Chondrocyte (in vitro differentiated cells): ENCODE data around the gene EXOC6. TPM values are rescaled to one million over a fixed set of nuclear protein-coding genes. Genes with fewer than 3 reads are reported as not detected.

Source experiments
- DNase-seq: peaks from one replicate; pipeline ENCODE4 v3.0.0; 2021; ENCODE audit warnings: mixed read lengths, low spot score
- H3K27ac Mint-ChIP-seq: one replicate; pipeline ENCODE4 v1.8.0; 2021; ENCODE audit warnings: mild to moderate bottlenecking, moderate library complexity, mixed read lengths; ENCODE audit not compliant: unreplicated experiment
- H3K27me3 Mint-ChIP-seq: 2 replicates; pipeline ENCODE4 v1.8.0; 2021; ENCODE audit warnings: low read depth, mixed read lengths
- H3K36me3 Mint-ChIP-seq: 2 replicates; pipeline ENCODE4 v1.8.0; 2021; ENCODE audit warnings: low read depth, mixed read lengths
- H3K4me1 Mint-ChIP-seq: 2 replicates; pipeline ENCODE4 v1.8.0; 2021; ENCODE audit warnings: low read depth, mild to moderate bottlenecking, mixed read lengths
- H3K4me3 Mint-ChIP-seq: one replicate; pipeline ENCODE4 v1.8.0; 2021; ENCODE audit warnings: mild to moderate bottlenecking, moderate library complexity, mixed read lengths; ENCODE audit not compliant: unreplicated experiment
- H3K9me3 Mint-ChIP-seq: 2 replicates; pipeline ENCODE4 v1.8.0; 2021; ENCODE audit warnings: low read depth, mixed read lengths
- total RNA-seq: library from RNA; stranded (reverse); gene quantifications from 3 replicates; pipeline ENCODE4 v1.2.1, GENCODE V29; 2021
- TF ChIP-seq, protein P1 (sequence below): fragments of 200-600 bp; sonication (generic); IDR thresholded peaks from 2 replicates; pipeline ENCODE4 v1.5.0; 2021; ENCODE audit warnings: antibody characterized with exemption, mild to moderate bottlenecking, moderate library complexity

The EXOC6 gene
- total RNA-seq, 1 donor from 2014 or later = 7.2 TPM

DNA sequence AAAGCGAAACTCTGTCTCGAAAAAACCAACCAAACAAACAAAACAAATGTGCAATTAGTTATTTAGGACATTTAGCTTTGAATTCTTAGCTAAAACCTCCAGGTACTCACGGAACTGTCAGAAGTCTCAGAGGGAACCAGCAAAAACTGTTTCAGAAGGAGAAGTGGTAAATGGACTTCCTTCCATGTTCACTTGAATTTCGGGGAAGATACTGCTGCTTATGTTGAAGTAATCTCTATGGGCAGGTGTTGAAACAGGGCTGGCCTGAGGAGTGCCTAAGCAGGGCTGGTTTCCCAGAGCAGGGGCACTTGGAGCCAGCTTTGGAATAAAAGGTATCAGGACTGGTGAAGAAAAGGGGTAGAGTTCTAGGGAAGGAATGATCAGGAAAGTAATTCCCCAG is 2.4 kb upstream of the EXOC6 start:
- Mint-ChIP-seq H3K27ac (no peak overlapping the region), H3K27me3 (no peaks in the 10 kb centered on the region), H3K4me1 (peaks cover 20% of the 10 kb centered on the region), H3K36me3 (no peaks in the 10 kb centered on the region), H3K4me3 (no peak overlapping the region), H3K9me3 (peaks cover 5% of the 10 kb centered on the region)
- no peak for DNase-seq
- TF ChIP-seq, protein P1, sequence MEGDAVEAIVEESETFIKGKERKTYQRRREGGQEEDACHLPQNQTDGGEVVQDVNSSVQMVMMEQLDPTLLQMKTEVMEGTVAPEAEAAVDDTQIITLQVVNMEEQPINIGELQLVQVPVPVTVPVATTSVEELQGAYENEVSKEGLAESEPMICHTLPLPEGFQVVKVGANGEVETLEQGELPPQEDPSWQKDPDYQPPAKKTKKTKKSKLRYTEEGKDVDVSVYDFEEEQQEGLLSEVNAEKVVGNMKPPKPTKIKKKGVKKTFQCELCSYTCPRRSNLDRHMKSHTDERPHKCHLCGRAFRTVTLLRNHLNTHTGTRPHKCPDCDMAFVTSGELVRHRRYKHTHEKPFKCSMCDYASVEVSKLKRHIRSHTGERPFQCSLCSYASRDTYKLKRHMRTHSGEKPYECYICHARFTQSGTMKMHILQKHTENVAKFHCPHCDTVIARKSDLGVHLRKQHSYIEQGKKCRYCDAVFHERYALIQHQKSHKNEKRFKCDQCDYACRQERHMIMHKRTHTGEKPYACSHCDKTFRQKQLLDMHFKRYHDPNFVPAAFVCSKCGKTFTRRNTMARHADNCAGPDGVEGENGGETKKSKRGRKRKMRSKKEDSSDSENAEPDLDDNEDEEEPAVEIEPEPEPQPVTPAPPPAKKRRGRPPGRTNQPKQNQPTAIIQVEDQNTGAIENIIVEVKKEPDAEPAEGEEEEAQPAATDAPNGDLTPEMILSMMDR = no peak

DNA sequence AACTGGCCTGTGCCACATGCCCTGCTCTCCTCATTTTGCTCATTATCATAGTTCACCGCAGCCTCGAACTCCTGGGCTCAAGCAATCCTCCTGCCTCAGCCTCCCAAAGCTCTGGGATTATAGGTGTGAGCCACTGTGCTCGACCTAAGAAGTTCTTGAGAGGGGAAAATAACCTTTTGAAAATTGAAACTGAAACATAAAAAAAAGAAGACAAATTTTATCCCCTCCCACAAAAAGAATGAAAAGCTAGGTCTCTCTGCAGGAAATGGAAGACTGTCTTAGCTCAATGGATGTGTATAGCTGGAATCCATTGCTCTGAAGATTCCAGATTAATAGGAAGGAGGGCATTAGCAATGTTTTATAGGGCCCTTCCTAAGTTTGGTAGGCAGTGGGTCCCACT is 2.0 kb upstream of the EXOC6 start:
- no peak overlapping the region for H3K4me3 Mint-ChIP-seq

DNA sequence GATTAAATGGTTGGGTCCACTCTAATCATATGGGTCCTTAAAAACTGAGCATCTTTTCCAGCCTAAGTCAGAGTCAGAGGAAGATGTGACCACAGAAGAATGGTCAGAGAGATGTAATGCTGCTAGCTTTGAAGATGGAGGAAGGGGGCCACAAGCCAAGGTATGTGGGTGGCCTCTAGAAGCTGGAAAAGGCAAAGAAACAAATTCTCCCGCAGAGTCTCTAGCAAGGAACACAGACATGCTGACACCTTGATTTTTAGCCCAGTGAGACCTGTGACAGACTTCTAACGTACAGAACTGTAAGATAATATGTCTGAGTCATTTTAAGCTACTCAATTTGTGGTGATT is 1.5 kb upstream of the EXOC6 start:
- H3K4me1 Mint-ChIP-seq = peaks cover 20% of the 10 kb centered on the region
- no peak overlapping the region for H3K27ac Mint-ChIP-seq
- TF ChIP-seq, protein P1 = no peak
- no peaks in the 10 kb centered on the region for H3K27me3 Mint-ChIP-seq
- H3K9me3 Mint-ChIP-seq = peaks cover 5% of the 10 kb centered on the region
- H3K36me3 Mint-ChIP-seq = no peaks in the 10 kb centered on the region
- H3K4me3 Mint-ChIP-seq = no peak overlapping the region
- no peak for DNase-seq

More for the DNA sequence above, 2.0 kb upstream of the EXOC6 start:
- no peaks in the 10 kb centered on the region for H3K27me3 Mint-ChIP-seq
- peaks cover 5% of the 10 kb centered on the region for H3K9me3 Mint-ChIP-seq
- H3K36me3 Mint-ChIP-seq = no peaks in the 10 kb centered on the region
- no peak for DNase-seq
- no peak overlapping the region for H3K27ac Mint-ChIP-seq
- peaks cover 20% of the 10 kb centered on the region for H3K4me1 Mint-ChIP-seq
- TF ChIP-seq, protein P1 = no peak

DNA sequence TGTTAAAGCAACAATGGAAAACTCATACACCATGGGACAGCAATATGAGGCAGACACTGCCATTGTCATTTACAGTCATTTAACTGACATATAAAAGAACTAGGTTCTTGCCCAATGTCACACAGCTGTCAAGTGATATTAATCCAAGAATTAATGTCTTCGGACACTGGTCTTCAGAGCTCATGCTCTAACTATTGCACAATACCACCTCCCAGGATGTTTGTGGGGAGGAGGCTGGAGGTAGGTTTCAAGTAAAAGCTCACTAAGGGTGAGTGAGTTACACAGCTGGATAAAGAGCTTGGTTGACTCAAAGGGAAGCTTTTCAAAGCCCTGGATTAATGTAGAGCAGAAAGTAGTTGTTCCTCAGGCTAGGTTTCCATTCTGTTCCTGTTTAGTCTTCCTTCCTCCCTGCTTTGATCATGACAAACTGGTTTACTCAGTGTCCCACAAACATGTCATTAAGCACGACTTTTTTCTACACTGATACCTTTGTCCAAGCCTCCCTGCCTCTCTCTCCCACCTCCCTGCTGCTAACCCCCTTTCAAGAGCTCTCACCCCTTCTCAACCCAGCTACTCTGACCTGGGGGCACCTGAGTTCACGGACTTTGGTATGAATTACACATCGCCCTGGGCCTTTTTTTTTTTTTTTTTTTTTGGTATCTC is 987 bp upstream of the EXOC6 start:
- DNase-seq = no peak
- TF ChIP-seq, protein P1 = no peak
- Mint-ChIP-seq H3K27me3 (no peaks in the 10 kb centered on the region), H3K27ac (no peak overlapping the region), H3K36me3 (no peaks in the 10 kb centered on the region), H3K9me3 (peaks cover 5% of the 10 kb centered on the region), H3K4me1 (peaks cover 20% of the 10 kb centered on the region), H3K4me3 (peak overlapping the region; percentile 87)

DNA sequence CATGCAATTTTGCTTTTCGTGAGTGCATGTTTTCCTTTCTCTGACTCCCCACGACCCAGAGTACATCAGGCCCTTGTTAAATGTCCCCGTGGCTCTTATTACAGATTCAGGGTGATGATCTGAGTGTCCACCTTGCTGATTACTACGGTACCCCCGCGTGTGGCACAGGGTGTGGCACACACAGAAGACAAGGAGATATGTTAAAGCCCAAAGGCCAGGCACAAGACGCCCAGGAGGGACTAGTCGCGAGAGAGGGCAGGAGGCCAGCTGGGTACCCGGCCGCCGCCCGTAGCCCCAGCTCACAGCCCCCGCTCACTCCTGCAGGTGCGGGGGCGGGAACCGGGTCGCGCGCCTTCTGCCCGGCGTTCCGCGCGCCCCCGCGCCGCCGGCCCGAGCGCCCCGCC is 281 bp upstream of the EXOC6 start:
- no peak for DNase-seq
- Mint-ChIP-seq H3K9me3 (peaks cover 5% of the 10 kb centered on the region), H3K27ac (peak overlapping the region; percentile 74), H3K27me3 (no peaks in the 10 kb centered on the region), H3K4me1 (peaks cover 18% of the 10 kb centered on the region), H3K36me3 (no peaks in the 10 kb centered on the region), H3K4me3 (peak overlapping the region; percentile 87)
- TF ChIP-seq, protein P1 = no peak
